ENCODE data around the gene DENND6B. TPM values are rescaled to one million over a fixed set of nuclear protein-coding genes. Genes with fewer than 3 reads are reported as not detected.
A peak's percentile ranks its signal among the peaks of the same experiment; 100 is the strongest.
"Not testable (repeated sequence)": the region's sequence is repeated elsewhere in the genome, so short reads cannot be mapped to it uniquely, and the experiment has no call there.

The DENND6B gene, protein sequence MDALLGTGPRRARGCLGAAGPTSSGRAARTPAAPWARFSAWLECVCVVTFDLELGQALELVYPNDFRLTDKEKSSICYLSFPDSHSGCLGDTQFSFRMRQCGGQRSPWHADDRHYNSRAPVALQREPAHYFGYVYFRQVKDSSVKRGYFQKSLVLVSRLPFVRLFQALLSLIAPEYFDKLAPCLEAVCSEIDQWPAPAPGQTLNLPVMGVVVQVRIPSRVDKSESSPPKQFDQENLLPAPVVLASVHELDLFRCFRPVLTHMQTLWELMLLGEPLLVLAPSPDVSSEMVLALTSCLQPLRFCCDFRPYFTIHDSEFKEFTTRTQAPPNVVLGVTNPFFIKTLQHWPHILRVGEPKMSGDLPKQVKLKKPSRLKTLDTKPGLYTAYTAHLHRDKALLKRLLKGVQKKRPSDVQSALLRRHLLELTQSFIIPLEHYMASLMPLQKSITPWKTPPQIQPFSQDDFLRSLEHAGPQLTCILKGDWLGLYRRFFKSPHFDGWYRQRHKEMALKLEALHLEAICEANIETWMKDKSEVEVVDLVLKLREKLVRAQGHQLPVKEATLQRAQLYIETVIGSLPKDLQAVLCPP
- 10 to 100 TPM in 3 of 4 donors, 1 to 10 TPM in 1; 8.6 to 13.1 (median 11.7) TPM for total RNA-seq

DNA sequence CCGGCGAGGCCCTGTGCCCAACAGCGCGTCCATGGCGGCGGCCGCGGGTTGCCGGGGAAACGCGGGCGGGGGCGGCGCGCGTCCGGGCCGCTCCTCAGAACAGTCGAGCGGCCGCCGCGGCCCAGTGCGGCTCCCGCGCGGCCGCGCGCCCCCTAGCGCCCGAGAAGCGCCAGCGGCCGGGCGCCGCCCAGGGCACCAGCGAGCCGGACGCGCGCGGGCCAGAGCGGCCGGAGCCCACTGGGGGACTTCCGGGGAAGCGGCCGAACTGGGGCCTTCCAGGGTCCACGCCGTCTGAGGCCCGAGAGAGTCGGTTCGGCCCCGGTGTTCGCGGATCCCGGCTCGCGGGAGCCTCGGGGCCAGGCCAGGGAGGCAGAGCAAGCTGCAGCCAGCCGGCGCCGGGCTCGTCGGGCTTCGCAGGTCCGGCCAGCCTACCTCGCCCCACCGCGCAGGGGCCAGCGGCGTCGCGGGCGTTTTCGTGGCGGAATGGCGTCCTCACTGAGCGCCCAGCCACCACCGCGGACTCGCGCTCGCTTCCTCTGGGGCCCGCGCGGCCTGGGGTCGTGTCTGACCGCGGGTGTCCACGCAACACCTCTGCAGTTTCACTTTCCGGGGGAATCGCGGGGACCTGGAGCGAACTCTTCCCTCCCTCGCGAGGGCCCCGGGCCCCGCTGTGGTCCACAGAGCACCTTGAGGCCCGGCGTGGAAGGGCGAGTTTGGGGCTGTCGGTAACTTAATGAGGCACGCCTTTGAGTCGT lies at the start of gene DENND6B:
TSS of gene DENND6B (minus strand) at position 57 of the 755 bp plus-strand sequence. CDS start at position 33, 24 bp downstream.
- H3K4me3 ChIP-seq: peak within 1 kb of the TSS; percentile 80 to 98 (median 92)
- DNase-seq (ENCODE audit: low spot score in 2 of 2): peak; percentile 50 to 68
- WGBS, 2 donors: 3 to 4% methylated on average over 40 to 54 of the region's 105 CpGs
- peak in 1 of 2 donors; percentile 50 for TF ChIP-seq EP300 (IDR thresholded peaks at IDR 0.05)
- TF ChIP-seq, protein P1, sequence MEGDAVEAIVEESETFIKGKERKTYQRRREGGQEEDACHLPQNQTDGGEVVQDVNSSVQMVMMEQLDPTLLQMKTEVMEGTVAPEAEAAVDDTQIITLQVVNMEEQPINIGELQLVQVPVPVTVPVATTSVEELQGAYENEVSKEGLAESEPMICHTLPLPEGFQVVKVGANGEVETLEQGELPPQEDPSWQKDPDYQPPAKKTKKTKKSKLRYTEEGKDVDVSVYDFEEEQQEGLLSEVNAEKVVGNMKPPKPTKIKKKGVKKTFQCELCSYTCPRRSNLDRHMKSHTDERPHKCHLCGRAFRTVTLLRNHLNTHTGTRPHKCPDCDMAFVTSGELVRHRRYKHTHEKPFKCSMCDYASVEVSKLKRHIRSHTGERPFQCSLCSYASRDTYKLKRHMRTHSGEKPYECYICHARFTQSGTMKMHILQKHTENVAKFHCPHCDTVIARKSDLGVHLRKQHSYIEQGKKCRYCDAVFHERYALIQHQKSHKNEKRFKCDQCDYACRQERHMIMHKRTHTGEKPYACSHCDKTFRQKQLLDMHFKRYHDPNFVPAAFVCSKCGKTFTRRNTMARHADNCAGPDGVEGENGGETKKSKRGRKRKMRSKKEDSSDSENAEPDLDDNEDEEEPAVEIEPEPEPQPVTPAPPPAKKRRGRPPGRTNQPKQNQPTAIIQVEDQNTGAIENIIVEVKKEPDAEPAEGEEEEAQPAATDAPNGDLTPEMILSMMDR (IDR thresholded peaks at IDR 0.05): peak; percentile 40 to 99 (median 96)
- peak; percentile 20 to 29 for TF ChIP-seq POLR2A (IDR thresholded peaks at IDR 0.05)
- H3K9me3 ChIP-seq: no peaks in the 10 kb centered on the region
- H3K27ac ChIP-seq: peak within 1 kb of the TSS; percentile 88 to 96 (median 95)
- no peaks in the 10 kb centered on the region for H3K36me3 ChIP-seq
- no peaks in the 10 kb centered on the region for H3K27me3 ChIP-seq
- H3K4me1 ChIP-seq: peaks cover 0 to 20% (median 16%) of the 10 kb centered on the region in 4 donors

DNA sequence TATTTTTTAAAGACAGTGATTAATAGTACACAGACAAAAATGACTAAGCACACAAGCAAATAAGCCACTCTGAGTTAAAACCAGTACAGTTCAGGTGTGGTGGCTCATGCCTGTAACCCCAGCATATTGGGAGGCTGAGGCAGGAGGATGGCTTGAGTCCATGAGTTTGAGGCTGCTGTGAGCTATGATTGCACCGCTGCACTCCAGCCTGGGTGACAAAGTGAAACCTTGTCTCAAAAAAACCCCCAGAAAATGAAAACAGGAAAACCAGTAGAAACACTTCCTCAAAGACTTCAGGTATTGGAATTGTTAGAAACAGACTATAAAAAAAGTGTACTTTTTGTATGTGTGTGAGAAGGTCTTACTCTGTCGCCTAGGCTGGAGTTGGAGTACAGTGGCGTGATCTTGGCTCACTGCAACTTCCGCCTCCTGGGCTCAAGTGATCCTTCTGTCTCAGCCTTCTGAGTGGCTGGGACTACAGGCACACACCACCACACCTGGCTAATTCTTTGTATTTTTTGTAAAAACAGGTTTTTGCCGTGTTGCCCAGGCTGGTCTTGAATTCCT lies 49.4 kb upstream of the DENND6B start:
- no peaks in the 10 kb centered on the region for H3K9me3 ChIP-seq
- H3K27me3 ChIP-seq: no peaks in the 10 kb centered on the region
- no peak overlapping the region for H3K27ac ChIP-seq
- TF ChIP-seq, protein P1 (IDR thresholded peaks at IDR 0.05): no peak
- TF ChIP-seq POLR2A (IDR thresholded peaks at IDR 0.05) (no peak), EP300 (IDR thresholded peaks at IDR 0.05) (no peak)
- no peak overlapping the region for H3K4me3 ChIP-seq
- no peaks in the 10 kb centered on the region for H3K4me1 ChIP-seq
- DNase-seq (ENCODE audit: low spot score in 2 of 2): no peak
- H3K36me3 ChIP-seq: peaks cover 5 to 74% (median 7%) of the 10 kb centered on the region in 3 donors
- 79 to 94% methylated on average over 5 of the region's 5 CpGs for WGBS, 2 donors

DNA sequence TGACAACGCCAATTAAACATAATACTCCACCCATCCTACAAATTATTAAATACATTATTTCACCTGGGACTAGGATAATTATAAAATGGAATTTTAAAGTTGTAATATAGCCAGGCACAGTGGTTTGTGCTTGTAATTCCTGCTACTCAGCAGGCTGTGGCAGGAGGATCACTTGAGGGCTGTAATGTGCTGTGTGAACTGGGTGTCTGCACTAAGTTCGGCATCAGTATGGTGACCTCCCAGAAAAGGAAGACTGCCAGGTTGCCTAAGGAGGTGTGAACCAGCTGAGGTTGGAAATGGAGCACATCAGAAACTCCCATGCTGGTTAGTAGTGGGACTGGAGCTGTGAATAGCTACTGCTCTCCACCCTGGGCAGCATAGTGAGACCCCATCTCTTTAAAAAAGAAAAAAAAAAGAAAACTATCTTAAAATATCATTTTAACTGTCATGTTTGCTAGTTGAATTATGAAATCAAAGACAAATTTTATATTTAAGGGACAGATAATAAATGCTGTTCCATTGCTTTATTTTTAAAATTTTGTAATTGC lies 44.4 kb upstream of the DENND6B start:
- no peaks in the 10 kb centered on the region for H3K27me3 ChIP-seq
- no peak overlapping the region for H3K4me3 ChIP-seq
- DNase-seq (ENCODE audit: low spot score in 2 of 2): no peak
- TF ChIP-seq, protein P1 (IDR thresholded peaks at IDR 0.05): no peak
- no peak for TF ChIP-seq POLR2A (IDR thresholded peaks at IDR 0.05)
- no peak for TF ChIP-seq EP300 (IDR thresholded peaks at IDR 0.05)
- peaks cover 0 to 67% (median 4%) of the 10 kb centered on the region in 3 donors for H3K36me3 ChIP-seq
- 94 to 97% methylated on average over 2 of the region's 2 CpGs for WGBS, 2 donors
- no peaks in the 10 kb centered on the region for H3K9me3 ChIP-seq
- peaks cover 0 to 12% (median 1%) of the 10 kb centered on the region in 4 donors for H3K4me1 ChIP-seq
- no peak overlapping the region for H3K27ac ChIP-seq

DNA sequence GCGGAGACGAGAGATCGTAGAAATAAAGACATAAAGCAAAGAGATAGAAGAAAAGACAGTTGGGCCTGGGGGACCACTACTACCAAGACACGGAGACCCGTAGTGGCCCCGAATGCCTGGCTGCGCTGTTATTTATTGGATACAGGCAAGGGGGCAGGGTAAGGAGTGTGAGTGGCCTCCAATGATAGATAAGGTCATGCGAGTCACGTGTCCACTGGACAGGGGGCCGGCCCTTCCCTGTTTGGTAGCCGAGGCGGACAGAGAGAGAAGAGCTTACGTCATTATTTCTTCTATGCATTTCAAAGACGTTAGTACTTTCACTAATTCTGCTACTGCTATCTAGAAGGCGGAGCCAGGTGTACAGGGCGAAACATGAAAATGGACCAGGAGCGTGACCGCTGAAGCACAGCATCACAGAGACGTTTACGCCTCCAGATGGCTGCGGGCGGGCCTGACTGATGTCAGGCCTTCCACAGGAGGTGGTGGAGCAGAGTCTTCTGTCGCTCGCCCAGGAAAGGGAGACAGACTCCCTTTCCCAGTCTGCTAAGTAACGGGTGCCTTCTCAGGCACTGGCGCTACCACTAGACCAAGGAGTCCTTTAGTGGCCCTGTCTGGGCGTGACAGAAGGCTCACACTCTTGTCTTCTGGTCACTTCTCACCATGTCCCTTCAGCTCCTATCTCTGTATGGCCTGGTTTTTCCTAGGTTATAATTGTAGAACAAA lies 41.1 kb upstream of the DENND6B start:
- Histone ChIP-seq H3K4me1 (peaks cover 0 to 24% (median 1%) of the 10 kb centered on the region in 4 donors), H3K9me3 (no peaks in the 10 kb centered on the region), H3K27me3 (no peaks in the 10 kb centered on the region), H3K4me3 (no peak overlapping the region), H3K27ac (no peak overlapping the region), H3K36me3 (peaks cover 0 to 39% (median 0%) of the 10 kb centered on the region in 3 donors)
- DNase-seq (ENCODE audit: low spot score in 2 of 2): no peak
- WGBS, 2 donors: 91 to 92% methylated on average over 27 of the region's 27 CpGs
- no peak for TF ChIP-seq POLR2A (IDR thresholded peaks at IDR 0.05)
- TF ChIP-seq, protein P1 (IDR thresholded peaks at IDR 0.05): no peak
- TF ChIP-seq EP300 (IDR thresholded peaks at IDR 0.05): no peak

DNA sequence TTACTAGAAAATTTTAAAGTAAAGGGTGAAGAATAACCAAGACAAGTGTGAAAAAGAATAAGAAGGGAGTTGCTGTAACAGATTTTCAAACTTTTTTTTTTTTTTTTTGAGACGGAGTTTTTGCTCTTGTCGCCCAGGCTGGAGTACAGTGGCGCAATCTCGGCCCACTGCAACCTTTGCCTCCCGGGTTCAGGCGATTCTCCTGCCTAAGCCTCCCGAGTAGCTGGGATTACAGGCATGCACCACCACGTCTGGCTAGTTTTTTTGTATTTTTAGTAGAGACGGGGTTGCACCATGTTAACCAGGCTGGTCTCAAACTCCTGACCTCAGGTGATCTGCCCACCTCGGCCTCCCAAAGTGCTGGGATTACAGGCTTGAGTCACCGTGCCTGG lies 37.0 kb upstream of the DENND6B start:
- not testable (repeated sequence) for H3K4me3 ChIP-seq; H3K27ac ChIP-seq; H3K9me3 ChIP-seq; DNase-seq (ENCODE audit: low spot score in 2 of 2); H3K27me3 ChIP-seq
- peaks cover 0 to 31% (median 9%) of the 10 kb centered on the region in 3 donors for H3K36me3 ChIP-seq
- WGBS, 2 donors: 91 to 95% methylated on average over 11 of the region's 11 CpGs
- H3K4me1 ChIP-seq: peaks cover 0 to 30% (median 1%) of the 10 kb centered on the region in 4 donors
